HG02571 (cell line): ENCODE results near the gene ACSM6.
"Not testable (repeated sequence)": the region's sequence is repeated elsewhere in the genome, so short reads cannot be mapped to it uniquely, and the experiment has no call there.

Source experiments
- ATAC-seq: cut with Tn5 transposase; IDR thresholded peaks from one replicate; pipeline ENCODE4 v1.9.1; 2021; ENCODE audit warnings: mild to moderate bottlenecking, moderate library complexity; ENCODE audit not compliant: unreplicated experiment

ACSM6 gene

DNA sequence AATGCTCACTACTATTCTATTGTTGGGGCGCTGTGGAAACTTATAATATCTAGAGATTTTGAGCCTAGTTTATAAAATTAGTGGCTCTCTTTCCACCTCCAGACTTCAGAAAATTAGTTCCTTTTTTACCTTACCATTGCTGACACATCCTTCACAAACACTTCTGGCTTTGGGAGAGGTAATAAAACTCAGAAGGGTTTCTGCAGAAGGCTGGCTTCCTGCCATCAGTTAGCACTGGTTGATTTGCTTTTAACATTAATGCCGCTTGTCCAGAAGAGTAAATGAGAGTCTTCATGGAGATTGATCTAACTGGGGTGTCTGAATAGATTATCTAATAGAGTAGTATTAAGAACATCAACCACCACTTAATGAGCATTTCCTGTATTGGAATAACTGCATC lies 20.3 kb downstream of the ACSM6 start:
- ATAC-seq, result no peak

DNA sequence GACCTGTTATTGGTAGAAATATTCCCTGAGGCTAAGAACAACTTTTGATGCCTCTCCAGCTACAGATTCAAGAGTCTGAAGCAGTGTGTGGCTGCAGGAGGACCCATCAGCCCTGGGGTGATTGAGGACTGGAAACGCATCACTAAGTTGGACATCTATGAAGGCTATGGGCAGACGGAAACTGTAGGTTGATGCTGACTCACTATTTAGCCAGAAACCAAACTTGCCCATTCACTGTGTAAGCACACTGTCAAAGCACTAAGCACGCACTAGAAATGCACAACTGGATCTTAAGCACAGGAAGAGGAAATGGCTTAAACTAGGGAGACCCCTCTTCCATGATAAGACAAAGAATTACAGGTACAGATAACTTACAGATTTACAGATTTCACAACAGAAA lies 20.8 kb downstream of the ACSM6 start:
- ATAC-seq, result peak; percentile 56

DNA sequence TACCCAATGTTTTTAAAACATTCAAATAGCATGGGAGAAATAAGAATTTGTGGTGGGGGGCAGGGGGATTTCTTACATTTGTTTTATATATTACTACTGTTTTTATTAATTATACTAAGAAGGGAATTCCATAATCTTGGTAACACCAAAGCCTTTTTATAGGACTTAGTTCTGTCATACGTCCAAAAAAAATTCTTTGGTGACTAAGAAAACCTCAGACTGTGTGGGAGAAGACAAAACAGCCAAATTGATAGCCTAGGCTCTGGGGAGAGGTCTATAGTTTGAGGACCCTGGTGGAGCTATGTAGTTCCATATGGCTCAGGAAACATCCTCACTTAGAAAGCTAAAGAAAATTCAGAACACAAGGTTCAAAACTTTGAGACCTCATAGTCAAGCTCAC lies 23.4 kb downstream of the ACSM6 start:
- ATAC-seq, result no peak

DNA sequence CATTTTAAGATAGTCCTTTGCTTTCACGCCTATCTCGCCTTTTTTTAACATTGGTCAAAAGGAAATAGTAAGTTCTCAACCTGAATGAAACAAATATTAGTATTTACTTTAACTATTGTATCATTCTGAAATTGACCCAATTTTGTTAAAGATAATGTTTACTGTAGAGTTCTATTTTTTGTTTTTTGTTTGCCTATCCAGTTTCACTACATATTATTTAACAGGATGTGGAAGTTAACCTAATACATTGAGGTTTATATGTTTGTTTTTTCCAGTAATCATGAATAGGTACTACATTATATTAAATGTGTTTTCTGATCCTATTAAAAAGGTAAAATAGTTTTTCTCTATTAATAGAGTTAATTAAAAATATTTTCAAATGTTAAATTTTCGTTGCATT lies 26.5 kb downstream of the ACSM6 start:
- ATAC-seq, result no peak

DNA sequence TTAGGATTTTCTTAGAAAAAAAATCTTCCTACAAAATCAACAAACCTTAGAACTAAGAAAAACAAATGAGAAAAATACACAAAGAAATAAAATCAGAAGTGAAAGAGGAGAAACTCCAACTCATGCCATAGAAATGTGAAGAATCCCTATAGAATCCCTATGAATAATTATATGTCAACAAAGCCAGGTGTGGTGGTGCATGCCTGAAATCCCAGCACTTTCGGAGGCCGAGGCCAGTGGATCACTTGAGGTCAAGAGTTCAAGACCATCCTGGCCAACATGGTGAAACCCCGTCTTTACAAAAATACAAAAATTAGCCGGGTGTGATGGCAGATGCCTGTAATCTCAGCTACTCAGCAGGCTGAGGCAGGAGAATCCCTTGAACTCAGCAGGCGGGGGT lies 27.1 kb downstream of the ACSM6 start:
- ATAC-seq, result no peak

DNA sequence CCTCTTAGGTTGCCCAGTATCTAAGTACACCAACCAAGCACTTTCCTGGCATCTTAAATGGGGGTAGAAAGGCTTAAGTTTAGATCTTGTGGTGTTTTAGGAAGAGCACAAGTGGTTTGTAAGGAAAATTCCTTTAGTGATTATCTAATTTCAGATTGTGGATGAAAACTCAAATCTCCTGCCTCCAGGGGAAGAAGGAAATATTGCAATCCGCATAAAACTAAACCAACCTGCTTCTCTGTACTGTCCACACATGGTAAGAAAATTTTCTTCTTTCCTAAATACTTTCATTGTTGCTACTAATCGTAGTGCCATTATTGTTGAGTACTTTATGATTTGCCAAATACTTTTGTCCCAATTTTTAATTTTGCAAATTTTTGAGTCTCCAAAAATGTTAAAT lies 31.1 kb downstream of the ACSM6 start:
- ATAC-seq, result no peak

DNA sequence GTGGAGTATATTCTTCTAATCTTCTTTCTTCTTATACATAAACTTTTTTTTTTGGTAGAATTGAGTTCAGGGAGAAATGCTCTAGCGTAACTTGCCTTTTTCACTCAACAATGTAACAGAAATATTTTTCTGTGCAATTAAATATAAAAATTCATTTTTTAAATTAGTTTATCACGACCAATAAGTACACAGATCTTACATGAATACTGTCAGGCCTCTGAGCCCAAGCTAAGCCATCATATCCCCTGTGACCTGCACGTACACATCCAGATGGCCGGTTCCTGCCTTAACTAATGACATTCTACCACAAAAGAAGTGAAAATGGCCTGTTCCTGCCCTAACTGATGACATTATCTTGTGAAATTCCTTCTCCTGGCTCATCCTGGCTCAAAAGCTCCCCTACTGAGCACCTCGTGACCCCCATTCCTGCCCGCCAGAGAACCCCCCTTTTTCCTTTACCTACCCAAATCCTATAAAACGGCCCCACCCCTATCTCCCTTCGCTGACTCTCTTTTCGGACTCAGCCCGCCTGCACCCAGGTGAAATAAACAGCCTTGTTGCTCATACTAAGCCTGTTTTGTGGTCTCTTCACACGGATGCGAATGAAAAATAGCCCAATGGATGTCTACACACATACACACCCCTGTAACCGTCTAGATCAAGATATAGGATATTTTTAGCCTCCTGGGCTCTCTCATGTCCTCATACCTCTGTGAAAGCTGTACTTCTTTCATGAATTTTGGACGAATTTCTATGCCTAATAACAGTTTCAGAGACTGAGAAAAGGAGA lies 35.1 kb downstream of the ACSM6 start:
- ATAC-seq, result not testable (repeated sequence)

DNA sequence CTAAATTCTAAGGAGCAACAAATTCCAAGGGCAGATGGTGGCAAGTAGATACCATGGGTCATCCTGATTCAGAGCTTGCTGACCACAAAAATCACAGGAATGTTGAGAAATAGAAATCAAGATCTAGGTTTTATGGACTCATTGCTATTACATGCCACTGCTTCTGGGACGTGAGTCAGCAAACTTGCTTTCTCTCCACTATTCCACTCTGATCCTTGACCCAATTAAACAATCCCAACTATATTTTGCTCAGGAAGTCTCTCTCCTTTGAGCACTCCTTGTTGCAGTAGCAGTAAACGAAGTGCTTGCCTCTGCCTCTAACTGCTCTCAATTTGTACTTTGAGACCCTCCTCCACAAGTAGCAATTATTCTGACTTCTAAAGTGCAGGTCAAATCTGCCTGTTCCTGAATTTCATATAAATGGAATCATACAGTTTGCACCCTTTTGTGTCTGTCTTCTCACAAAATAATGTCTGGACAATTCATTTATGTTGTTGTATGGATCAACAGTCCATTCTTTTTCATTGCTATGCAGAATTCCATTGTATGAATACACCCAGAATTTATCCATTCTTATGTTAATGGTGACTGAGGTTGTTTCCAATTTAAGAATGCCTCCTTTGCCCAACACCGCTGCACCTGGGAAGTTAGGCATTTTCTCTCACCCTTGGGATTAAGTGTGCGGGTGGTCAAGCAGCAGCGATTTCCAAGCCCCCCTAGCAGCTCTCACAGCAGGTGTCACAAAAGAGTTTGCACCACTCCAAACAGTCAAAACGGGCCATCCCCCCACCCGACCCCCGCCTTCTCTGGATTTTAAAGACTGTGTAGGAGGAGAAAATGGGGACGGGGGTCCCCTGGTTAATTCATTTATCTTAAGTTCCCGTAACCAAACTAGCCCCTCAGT lies 35.9 kb downstream of the ACSM6 start:
- ATAC-seq, result no peak

DNA sequence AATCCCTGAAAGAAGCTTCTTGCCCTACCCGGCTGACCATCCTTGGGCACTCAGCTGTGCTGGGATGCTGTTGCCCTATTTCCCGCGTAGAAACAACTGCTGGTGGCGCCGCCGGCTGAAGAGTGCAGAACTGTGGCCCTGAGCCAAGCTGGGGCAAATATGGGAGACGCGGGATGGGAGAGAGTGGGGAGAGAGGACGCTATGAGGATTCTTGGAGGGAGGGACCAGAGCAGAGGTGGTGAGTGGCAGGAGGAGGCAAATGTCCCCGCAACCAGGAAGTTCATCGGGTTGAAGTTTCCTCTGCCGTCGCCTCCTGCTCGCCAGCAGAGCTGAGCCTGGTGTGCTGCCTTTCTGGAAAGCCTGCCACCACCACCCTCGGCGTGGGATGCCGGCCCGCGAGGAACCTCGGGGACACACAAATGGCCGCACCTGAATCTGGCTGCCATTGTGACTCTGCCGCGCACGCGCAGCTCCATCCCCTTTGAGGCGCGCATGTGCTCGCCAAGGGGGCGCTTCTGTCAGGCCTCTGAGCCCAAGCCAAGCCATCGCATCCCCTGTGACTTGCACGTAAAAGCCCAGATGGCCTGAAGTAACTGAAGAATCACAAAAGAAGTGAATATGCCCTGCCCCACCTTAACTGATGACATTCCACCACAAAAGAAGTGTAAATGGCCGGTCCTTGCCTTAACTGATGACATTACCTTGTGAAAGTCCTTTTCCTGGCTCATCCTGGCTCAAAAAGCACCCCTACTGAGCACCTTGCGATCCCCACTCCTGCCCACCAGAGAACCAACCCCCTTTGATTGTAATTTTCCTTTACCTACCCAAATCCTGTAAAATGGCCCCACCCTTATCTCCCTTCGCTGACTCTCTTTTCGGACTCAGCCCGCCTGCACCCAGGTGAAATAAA lies 36.9 kb downstream of the ACSM6 start:
- ATAC-seq, result not testable (repeated sequence)

DNA sequence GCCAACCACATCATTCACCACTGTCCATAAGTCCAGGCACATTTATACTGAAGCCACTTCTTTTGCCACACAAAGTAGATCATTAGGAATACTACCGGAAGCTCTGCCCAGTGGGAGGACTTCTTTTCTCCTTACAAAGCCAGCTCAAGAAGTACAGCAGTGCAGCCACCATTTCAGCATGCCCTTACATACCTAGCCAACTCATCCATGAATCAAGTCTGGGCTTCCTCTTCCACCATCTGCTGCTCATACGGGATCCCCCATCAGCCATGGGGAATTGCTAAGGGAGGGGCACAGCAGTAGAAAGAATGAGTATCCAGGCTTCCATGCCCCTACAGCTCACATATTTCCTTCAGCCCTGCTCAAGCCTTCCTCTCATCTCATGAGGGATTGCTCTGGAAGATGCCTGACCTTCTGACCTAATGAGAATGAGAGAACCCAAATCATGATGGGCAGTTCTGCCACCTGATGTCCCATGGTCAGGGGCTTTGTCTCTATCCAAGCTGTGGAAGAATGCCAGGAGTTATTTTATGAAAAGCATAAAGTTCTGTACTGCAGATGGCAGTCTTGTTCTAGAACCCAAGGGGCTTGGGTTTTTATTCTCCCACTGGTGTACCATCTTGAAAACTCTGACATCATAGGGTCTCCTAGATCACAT lies 39.5 kb downstream of the ACSM6 start:
- no peak for ATAC-seq

DNA sequence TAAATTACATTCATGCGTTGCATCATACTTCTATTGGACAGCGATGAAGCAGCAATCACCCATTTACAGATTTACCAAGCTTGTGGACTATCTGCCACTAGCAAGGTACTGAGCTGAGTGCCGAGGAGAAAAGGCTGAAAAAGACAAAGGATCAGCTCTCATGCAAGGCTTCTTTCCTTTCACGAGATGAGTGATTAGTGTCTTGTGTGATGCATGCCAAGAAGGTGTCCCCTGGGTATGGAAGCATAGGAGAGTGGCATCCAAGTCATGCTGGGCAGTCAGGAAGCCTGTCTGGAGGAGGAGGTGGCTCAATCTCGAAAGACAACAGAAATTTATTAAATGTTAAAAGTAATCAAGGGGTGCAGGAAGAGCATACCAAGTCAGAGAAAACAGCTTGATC lies 40.9 kb downstream of the ACSM6 start:
- ATAC-seq, result no peak

DNA sequence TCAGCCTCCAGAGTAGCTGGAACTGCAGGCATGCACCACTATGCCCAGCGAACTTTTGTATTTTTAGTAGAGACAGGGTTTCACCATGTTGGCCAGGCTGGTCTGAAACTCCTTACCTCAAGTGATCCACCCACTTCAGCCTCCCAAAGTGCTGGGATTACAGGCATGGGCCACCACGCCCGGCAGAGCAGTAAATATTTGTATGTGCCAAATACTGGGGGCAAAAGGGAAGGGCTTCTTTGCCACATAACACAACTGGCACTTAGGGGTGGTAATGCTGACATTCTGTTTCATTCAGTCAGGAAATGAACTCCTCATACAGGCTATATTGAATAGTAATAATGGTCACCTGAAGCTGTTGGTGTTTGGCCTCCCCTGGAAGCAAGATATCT lies 41.6 kb downstream of the ACSM6 start:
- ATAC-seq, result no peak

DNA sequence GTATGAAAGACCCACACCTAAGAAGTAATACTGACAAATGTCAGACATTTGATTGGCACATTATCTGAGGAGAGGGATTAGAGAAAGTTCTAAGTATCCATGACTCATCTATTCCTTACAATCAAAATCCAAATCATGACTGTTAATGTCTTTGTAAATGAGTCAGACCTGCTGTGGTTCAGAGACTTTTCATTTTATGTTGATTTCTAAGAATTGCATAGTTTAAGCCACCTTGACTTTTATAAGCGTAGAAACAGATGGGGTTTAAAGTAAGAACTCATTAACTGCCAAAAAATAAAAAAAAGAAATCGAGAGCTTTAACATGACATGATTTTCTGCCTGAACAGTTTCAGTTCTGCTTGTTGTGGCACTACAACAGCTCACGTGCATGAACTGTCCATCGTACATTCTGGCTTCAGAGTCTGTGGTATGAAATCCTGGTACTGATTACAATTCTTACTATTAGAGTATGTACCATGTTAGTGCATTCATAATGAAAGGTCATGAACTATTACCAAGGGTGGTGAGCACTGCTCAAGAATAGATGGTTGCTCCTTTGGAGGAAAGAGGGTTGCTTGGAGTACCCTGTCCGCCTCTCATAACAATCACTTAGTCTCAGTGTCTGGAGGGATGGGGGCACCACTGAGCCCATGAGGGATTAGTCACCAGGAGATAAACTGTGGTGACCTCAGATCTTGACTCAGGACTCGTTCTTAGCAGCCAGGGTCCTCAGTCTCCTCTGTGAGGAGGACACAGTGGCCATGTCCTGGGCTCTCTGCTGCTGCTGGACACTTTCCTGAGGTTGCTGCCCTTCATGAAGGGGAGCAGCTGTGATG lies 42.2 kb downstream of the ACSM6 start:
- peak; percentile 96 for ATAC-seq

DNA sequence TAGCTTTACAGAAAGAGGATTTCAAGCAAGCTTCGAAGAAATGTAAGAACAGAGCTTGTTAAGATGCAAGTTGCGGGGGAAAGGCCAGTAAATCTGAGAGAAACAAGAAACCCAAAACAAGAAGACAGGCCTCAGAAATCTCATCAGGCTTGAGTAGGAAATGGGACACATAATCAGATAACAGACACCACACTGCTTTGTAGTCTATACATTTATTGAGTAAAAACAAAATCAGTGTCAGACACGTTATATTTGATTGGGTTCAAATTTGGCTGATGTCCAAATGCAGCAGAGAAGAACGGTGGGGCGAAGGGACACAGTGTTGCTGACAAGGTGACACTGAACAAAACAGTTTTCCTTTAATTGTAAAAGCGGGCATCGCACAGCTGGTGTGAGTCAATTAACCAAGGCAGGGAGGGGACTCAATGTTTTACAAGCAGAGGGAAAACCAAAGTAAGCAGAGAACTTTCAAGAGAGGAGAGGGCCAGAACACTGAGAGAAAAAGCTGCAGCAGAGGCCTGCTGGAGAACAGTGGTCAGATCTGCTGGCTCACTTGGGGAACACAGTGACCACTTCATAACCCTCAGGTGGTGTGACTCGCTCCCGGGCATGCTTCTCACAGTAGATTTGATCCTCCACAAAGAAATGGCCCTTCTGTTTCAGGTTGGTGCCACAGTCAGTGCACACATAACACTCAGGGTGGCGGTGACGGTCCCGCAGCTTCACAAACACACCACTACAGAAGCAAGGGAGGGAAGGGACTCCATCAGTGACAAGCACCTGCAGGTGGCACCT lies 43.5 kb downstream of the ACSM6 start:
- no peak for ATAC-seq

DNA sequence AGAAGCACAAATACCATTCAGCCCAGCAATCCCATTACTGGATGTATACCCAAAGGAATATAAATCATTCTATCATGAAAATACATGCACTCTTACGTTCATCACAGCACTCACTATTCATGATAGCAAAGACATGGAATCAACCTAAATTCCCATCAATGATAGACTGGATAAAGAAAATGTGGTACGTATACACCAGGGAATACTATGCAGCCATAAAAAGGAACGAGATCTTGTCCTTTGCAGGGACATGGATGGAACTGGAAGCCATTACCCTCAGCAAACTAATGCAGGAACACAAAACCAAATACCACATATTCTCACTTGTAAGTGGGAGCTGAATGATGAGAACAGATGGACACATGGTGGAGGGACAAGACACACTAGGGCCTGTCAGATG lies 46.1 kb downstream of the ACSM6 start:
- ATAC-seq, result not testable (repeated sequence)

DNA sequence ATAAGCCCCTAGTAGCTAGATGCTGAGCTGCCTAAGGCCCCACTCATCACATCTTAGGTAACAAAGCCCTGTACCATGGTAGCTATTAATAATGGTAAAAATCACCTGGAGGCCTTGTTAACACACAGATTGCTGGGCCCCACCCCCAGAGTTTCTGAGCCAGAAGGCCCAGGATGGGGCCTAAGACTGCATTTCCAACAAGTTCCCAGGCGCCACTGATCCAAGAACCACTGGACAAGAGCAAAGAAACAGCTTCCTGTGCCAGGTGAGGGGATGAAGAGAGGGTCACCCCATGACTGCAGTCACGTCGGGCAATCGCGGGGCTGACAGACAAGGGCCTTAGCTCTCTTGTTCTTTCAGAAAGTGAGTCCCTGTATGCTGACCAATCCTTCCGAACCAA lies 46.8 kb downstream of the ACSM6 start:
- ATAC-seq, result no peak

DNA sequence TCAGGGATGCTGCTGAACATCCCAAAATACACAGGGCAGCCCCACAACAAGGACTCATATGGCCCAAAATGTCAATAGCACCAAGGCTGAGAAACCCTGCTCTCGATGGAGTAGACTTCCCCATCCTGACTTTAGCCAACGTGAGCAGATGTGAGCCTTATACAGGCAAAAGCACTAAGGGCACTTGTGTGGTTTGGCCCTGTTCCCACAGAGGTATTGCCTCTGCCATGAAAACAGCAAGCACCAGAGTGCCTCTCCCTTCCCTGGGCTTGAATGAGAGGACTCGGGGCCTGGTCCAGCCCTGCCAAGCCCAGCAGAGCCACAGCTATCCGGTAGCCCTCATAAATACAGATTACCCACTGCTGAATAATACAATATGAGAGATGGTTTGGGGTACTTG lies 47.5 kb downstream of the ACSM6 start:
- ATAC-seq, result no peak

DNA sequence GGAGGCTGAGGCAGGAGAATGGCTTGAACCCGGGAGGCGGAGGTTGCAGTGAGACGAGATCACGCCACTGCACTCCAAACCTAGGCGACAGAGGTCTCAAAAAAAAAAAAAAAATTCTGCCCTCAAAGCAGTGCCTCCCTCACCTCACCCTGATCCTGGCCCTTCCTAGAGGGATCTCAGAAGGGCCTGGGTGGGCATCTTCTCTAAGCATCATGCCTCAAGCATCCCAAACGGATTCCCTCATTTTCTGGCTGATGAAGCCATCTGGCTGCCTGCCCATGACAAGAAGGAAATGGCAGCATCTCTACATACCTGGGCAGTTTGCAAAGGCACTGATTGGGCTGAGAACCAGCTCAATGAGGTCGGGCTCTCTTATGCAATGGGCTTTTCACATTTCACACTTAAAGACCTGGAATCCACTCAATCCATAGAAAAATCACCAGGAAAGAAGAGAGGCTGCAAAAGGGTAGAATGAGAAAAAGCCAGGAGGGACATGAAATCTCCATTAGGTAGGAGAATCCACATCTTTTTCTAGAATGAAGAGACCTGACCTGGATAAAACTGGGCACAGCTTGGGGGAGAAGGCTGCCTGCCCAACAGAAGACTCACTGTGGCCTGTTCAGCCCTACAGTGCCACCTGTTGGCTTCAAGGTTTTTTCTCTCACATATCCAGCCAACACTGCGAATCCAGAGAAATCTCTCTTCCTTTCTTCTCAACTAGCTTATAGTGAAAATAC lies 48.7 kb downstream of the ACSM6 start:
- ATAC-seq, result no peak
